Bronchial epithelial cell (primary cell): Measurements from ENCODE around the gene SDR42E2. TPM values are rescaled to one million over a fixed set of nuclear protein-coding genes. Genes with fewer than 3 reads are reported as not detected.

ENCODE experiments used
- DNase-seq: peaks from one replicate; pipeline ENCODE4 v3.0.0-alpha.2; 2010; ENCODE audit warnings: low read depth
- FAIRE-seq: peaks from 2 replicates; lab custom pipeline; 2011; peaks lifted over from hg19 to GRCh38; lab: Jason Lieb, UNC
- H3K27me3 ChIP-seq: 2 replicates; pipeline ENCODE4 v1.5.1; 2011; ENCODE audit warnings: low read length; ENCODE audit not compliant: control insufficient read depth, insufficient read depth
- H3K36me3 ChIP-seq: 2 replicates; pipeline ENCODE4 v1.5.1; 2011; ENCODE audit warnings: low read length; ENCODE audit not compliant: control insufficient read depth, insufficient read depth
- H3K4me3 ChIP-seq: 2 replicates; pipeline ENCODE4 v1.5.1; 2011; ENCODE audit warnings: mild to moderate bottlenecking, low read depth, low read length, control low read depth
- total RNA-seq: library from RNA; depleted of rRNA; stranded (reverse); fragments of >200 nt; gene quantifications from 2 replicates; pipeline ENCODE4 v1.2.1, GENCODE V29; 2014
- TF ChIP-seq, protein P1 (sequence below): IDR thresholded peaks from 2 replicates; pipeline ENCODE4 v1.5.1; 2011; ENCODE audit warnings: mild to moderate bottlenecking, moderate library complexity, low read length, control low read depth, inconsistent platforms; ENCODE audit not compliant: insufficient read depth, severe bottlenecking

SDR42E2 gene
- total RNA-seq, 1 donor from 2014 or later, result not detected

DNA sequence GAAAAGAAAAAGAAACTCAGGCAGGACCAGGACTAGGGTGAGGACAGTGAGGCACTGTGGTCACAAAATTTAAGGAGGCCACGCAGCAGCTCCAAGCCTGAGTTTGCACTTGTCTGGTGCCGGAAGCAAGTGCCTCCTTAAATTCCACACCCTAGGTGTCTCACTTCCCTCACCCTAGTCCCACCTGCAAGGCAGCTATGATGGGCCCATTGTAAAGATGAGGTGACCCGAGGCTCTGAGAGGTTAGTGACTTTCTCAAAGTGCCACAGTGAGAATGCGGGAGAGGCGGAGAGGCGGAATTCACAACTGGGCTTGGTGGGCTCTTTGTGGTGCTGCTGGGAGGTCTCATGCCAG lies 22.3 kb downstream of the SDR42E2 start:
- DNase-seq (no peak), FAIRE-seq (no peak)
- peaks cover 4% of the 10 kb centered on the region for H3K27me3 ChIP-seq
- H3K4me3 ChIP-seq, result no peak overlapping the region
- no peaks in the 10 kb centered on the region for H3K36me3 ChIP-seq
- TF ChIP-seq, protein P1, sequence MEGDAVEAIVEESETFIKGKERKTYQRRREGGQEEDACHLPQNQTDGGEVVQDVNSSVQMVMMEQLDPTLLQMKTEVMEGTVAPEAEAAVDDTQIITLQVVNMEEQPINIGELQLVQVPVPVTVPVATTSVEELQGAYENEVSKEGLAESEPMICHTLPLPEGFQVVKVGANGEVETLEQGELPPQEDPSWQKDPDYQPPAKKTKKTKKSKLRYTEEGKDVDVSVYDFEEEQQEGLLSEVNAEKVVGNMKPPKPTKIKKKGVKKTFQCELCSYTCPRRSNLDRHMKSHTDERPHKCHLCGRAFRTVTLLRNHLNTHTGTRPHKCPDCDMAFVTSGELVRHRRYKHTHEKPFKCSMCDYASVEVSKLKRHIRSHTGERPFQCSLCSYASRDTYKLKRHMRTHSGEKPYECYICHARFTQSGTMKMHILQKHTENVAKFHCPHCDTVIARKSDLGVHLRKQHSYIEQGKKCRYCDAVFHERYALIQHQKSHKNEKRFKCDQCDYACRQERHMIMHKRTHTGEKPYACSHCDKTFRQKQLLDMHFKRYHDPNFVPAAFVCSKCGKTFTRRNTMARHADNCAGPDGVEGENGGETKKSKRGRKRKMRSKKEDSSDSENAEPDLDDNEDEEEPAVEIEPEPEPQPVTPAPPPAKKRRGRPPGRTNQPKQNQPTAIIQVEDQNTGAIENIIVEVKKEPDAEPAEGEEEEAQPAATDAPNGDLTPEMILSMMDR, result no peak

DNA sequence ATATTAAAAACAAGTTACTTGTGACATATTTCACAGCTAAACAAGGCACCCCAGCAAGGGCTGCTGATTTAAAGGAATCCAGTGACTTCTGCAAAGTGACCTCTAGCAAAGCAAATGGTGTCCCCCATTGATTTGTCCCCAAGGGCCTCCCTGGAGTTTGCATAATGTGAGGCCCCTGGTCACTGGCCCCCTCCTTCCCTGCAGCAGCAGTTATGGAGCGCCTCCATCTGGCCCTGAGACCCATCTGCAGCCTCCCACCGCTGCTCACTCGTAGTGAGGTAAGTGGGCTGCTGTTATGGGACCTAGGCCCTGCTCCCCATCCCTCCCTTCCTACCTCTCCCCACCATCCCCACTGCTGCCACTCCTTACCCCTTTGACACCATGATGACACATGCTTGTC lies 24.2 kb downstream of the SDR42E2 start:
- Histone ChIP-seq H3K36me3 (no peaks in the 10 kb centered on the region), H3K27me3 (peaks cover 4% of the 10 kb centered on the region), H3K4me3 (no peak overlapping the region)
- TF ChIP-seq, protein P1, result peak; percentile 2
- DNase-seq, result no peak
- no peak for FAIRE-seq

GRCh38 chr16:22188267-22188594 lies 25.9 kb downstream of the SDR42E2 start:
- H3K27me3 ChIP-seq, result peaks cover 2% of the 10 kb centered on the region
- FAIRE-seq (no peak), DNase-seq (no peak)
- TF ChIP-seq, protein P1, result no peak
- no peaks in the 10 kb centered on the region for H3K36me3 ChIP-seq
- no peak overlapping the region for H3K4me3 ChIP-seq

DNA sequence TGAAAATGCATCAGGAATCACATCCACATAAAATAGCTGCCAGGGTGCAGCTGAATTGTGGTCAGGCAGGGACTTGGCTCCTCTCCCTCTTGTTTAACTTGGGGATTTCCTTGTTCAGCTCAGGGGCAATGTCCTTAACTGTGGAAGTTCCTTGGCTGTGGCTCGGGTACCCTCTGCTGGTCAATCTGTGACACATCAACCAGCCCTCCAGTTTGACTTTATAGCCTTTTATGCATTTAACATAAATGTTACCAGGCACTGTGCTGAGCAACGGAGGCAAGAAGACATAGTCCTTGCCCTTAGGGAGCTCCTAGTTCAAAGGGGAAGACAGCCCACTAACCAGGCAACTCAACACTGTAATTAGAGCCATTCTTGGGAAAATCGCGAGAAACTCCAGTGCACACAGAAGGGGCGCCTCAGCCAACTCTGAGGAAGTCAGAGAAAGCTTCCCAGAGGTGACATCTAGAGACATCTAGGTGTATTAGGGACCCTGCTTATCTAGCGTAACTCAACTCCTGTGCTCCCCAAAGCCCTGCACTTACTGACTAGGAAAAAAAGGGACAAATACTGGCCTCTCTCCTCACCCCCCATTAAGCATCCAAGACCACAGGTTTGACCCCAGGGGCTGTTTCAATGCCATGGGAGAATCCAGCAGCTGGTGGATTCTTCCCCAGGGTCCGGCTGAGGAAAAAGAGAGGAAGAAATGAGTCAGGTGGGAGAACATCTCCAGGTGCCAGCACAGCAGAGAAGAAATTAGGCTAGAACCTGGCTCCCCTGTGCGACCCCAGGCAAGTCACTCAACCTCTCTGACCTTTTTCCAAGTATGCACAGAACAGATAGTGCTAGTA lies 26.5 kb downstream of the SDR42E2 start:
- H3K27me3 ChIP-seq, result no peaks in the 10 kb centered on the region
- H3K36me3 ChIP-seq, result no peaks in the 10 kb centered on the region
- FAIRE-seq (no peak), DNase-seq (peak; percentile 77)
- no peak overlapping the region for H3K4me3 ChIP-seq
- TF ChIP-seq, protein P1, result peak; percentile 80

GRCh38 chr16:22189473-22190080 lies 27.3 kb downstream of the SDR42E2 start:
- peak; percentile 15 for DNase-seq
- H3K4me3 ChIP-seq, result peak overlapping the region; percentile 72
- H3K36me3 ChIP-seq, result no peaks in the 10 kb centered on the region
- FAIRE-seq, result no peak
- TF ChIP-seq, protein P1, result no peak
- H3K27me3 ChIP-seq, result no peaks in the 10 kb centered on the region
